Thyroid gland (tissue), 4 donors: ENCODE results near the gene FUOM. TPM values are rescaled to one million over a fixed set of nuclear protein-coding genes. Genes with fewer than 3 reads are reported as not detected.
A peak's percentile ranks its signal among the peaks of the same experiment; 100 is the strongest.

Experiments
- DNase-seq, 2 donors: peaks; one replicate each; pipeline ENCODE4 v3.0.0-alpha.2; 2019
- H3K27ac ChIP-seq, 3 donors: fragments of 200-600 bp; sonication (generic); 1 replicate in 2 of 3; 2 replicates in 1 of 3; pipeline ENCODE4 v1.5.1; 2016 to 2019; ENCODE audit warnings: mild to moderate bottlenecking in 1 of 3, moderate library complexity in 1 of 3
- H3K27me3 ChIP-seq: fragments of 200-600 bp; sonication (generic); one replicate; pipeline ENCODE4 v1.5.1; 2019
- H3K36me3 ChIP-seq, 2 donors: fragments of 200-600 bp; sonication (generic); one replicate each; pipeline ENCODE4 v1.5.1; 2016 to 2019
- H3K4me1 ChIP-seq, 2 donors: fragments of 200-600 bp; sonication (generic); one replicate each; pipeline ENCODE4 v1.5.1; 2017 to 2019
- H3K4me3 ChIP-seq, 3 donors: fragments of 200-600 bp; sonication (generic); replicated peaks in 1 of 3; 1 replicate in 2 of 3; 2 replicates in 1 of 3; pipeline ENCODE4 v1.5.1; 2016; ENCODE audit warnings: mild to moderate bottlenecking in 1 of 3
- H3K9me3 ChIP-seq: fragments of 200-600 bp; sonication (generic); one replicate; pipeline ENCODE4 v1.5.1; 2017
- CTCF ChIP-seq, 6 experiments: fragments of 200-600 bp in 3 of 6; fragments of 450-650 bp in 3 of 6; sonication (generic) in 3 of 6; IDR thresholded peaks; one replicate each; pipeline ENCODE4 v1.5.1; 2016 to 2019; ENCODE audit warnings: antibody characterized with exemption in 6 of 6, mild to moderate bottlenecking in 2 of 6, inconsistent platforms in 1 of 6, moderate library complexity in 1 of 6
- POLR2A ChIP-seq, 2 donors: fragments of 450-650 bp; IDR thresholded peaks; one replicate each; pipeline ENCODE4 v1.6.1; 2017; ENCODE audit warnings: antibody characterized with exemption in 2 of 2, mild to moderate bottlenecking in 2 of 2, moderate library complexity in 1 of 2
- WGBS, 2 donors: methylation state at CpG; one replicate each; pipeline ENCODE4 v1.1.5; 2017; 5-methylcytosine and 5-hydroxymethylcytosine counted together
- intact Hi-C: fragments of 100-400 bp; cut with DNase I; formaldehyde crosslinking; loops from one replicate; pipeline ENCODE4 v1.15.1; 2023
- total RNA-seq, 4 donors: library from RNA; depleted of rRNA; stranded (reverse); fragments of >200 nt; gene quantifications; one replicate each; pipeline ENCODE4 v1.2.3, GENCODE V29; 2016

Gene FUOM
- total RNA-seq, 4 donors from 2014 or later, result 7.4 to 25.9 (median 18.9) TPM

DNA sequence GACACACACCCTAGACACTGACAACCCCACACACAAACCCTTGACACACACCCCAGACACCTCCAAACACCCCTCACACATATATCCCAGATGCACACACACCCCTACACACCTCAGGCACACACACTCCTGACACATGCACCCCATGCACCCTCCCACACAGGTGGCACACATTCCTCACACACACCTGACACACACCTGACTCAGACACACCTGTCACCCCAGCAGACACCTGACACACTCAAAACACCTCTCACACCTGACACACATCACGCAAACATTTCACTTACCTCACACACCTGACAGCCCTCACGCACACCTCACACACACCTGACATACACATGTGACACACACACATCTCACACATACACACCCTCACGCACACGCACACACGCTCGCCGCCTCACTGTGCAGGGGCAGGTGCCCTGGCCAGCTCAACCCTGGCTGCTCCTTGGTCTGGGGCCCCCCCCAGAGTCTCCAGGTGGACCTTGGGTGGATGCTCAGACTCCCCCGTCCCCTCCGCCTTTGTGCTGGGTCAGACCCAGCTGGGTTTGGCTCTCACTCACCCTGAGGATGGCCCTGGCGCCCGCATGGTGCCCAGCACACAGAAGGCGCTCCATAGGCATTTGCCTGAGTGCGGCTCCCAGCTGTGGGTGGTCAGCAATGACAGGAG, 18.0 kb downstream of the FUOM start:
- H3K9me3 ChIP-seq, result no peaks in the 10 kb centered on the region
- H3K27me3 ChIP-seq, result peaks cover 24% of the 10 kb centered on the region
- DNase-seq, result no peak
- WGBS, 2 donors, result 88 to 95% methylated on average over 10 to 13 of the region's 13 CpGs
- H3K4me1 ChIP-seq, result peaks cover 13 to 20% of the 10 kb centered on the region in 2 donors
- H3K36me3 ChIP-seq, result no peaks in the 10 kb centered on the region
- no peak for TF ChIP-seq CTCF (IDR thresholded peaks at IDR 0.05)
- no peak for TF ChIP-seq POLR2A (IDR thresholded peaks at IDR 0.05)
- intact Hi-C loops, result no loop called here
- no peak overlapping the region for H3K27ac ChIP-seq
- no peak overlapping the region for H3K4me3 ChIP-seq

GRCh38 chr10:133338080-133339071, 19.4 kb downstream of the FUOM start:
- no peak overlapping the region for H3K4me3 ChIP-seq
- TF ChIP-seq POLR2A (IDR thresholded peaks at IDR 0.05) (no peak), CTCF (IDR thresholded peaks at IDR 0.05) (no peak)
- peaks cover 28% of the 10 kb centered on the region for H3K27me3 ChIP-seq
- DNase-seq, result no peak
- WGBS, 2 donors, result 90 to 94% methylated on average over 10 of the region's 10 CpGs
- H3K27ac ChIP-seq, result no peak overlapping the region
- H3K36me3 ChIP-seq, result no peaks in the 10 kb centered on the region
- intact Hi-C loops, result no loop called here
- no peaks in the 10 kb centered on the region for H3K9me3 ChIP-seq
- peaks cover 14 to 22% of the 10 kb centered on the region in 2 donors for H3K4me1 ChIP-seq

DNA sequence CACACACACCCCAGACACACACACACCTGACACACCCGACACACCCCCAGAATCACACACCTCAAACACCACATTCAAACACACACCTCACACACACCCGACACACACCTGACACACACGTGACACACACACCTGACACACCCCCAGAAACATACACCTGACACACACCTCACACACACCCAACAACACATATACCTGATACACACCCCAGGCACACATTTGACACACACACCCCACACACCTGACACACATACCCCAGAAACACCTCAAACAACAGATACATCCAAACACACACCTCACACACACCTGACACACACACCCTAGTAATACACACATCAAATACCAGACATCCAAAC, 20.5 kb downstream of the FUOM start:
- no peak overlapping the region for H3K4me3 ChIP-seq
- no peaks in the 10 kb centered on the region for H3K36me3 ChIP-seq
- no peak for TF ChIP-seq POLR2A (IDR thresholded peaks at IDR 0.05)
- TF ChIP-seq CTCF (IDR thresholded peaks at IDR 0.05), result no peak
- no peaks in the 10 kb centered on the region for H3K9me3 ChIP-seq
- DNase-seq, result no peak
- WGBS, 2 donors, result 81 to 92% methylated on average over 3 of the region's 3 CpGs
- intact Hi-C loops, result no loop called here
- peaks cover 14 to 22% of the 10 kb centered on the region in 2 donors for H3K4me1 ChIP-seq
- no peak overlapping the region for H3K27ac ChIP-seq
- peaks cover 28% of the 10 kb centered on the region for H3K27me3 ChIP-seq

DNA sequence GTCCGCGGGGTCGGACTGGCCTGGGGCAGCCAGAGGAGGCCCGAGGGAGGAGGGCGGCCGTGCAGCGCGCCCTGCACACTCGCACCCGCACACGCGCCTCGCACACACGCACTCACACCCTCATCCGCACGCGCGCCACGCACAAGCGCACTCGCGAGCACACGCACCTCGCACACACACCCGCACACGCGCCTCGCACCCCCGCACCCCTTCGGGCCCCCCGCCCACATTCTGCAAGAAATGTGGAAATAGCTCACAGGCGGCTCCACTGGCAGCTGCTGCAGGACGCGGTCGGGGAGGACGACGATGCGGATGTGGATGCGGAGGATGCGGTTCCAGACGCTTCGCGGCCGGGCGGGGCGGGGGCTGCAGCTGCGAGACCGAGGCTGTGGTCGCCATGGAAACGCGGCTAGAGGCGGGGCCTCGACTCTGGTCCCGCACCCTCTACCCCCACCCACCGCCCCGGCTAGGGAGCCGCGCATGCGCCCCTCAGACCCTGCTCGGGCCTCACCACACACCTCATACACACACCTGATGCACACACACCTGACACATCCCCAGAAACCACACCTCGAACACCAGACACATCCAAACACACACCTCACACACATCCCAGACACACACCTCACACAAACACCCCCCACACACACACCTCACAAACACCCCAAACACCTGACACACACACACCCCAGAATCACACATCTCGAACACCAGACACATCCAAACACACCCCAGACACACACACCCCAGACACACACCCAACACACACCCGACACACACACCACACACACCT, 21.0 kb downstream of the FUOM start, which contains the start of gene CALY:
Gene CALY, minus strand, starts transcription at position 320 of the 793 bp plus-strand sequence. CDS start 7,907 bp downstream, outside the sequence.
- TF ChIP-seq POLR2A (IDR thresholded peaks at IDR 0.05) (no peak), CTCF (IDR thresholded peaks at IDR 0.05) (no peak)

More for the DNA sequence above, 21.0 kb downstream of the FUOM start, which contains the start of gene CALY:
- no peaks in the 10 kb centered on the region for H3K36me3 ChIP-seq
- peak within 1 kb of the TSS in 1 of 3 donors; percentile 15 for H3K4me3 ChIP-seq
- intact Hi-C loops, result no loop called here
- DNase-seq, result peak in 1 of 2 donors; percentile 20
- 24 to 49% methylated on average over 5 to 26 of the region's 63 CpGs for WGBS, 2 donors
- H3K27me3 ChIP-seq, result peaks cover 28% of the 10 kb centered on the region
- H3K9me3 ChIP-seq, result no peaks in the 10 kb centered on the region
- H3K27ac ChIP-seq, result no peak within 1 kb of the TSS
- peaks cover 14 to 22% of the 10 kb centered on the region in 2 donors for H3K4me1 ChIP-seq
